GM12891 (cell line): ENCODE measurements around the gene CD302.

Experiments used
- POLR2A ChIP-seq: IDR thresholded peaks from 2 replicates; pipeline ENCODE4 v1.6.1; 2011; ENCODE audit warnings: low read depth, low read length, control low read depth
- TAF1 ChIP-seq: IDR thresholded peaks from 2 replicates; pipeline ENCODE4 v1.6.1; 2011; ENCODE audit warnings: low read depth, low read length, control low read depth

DNA sequence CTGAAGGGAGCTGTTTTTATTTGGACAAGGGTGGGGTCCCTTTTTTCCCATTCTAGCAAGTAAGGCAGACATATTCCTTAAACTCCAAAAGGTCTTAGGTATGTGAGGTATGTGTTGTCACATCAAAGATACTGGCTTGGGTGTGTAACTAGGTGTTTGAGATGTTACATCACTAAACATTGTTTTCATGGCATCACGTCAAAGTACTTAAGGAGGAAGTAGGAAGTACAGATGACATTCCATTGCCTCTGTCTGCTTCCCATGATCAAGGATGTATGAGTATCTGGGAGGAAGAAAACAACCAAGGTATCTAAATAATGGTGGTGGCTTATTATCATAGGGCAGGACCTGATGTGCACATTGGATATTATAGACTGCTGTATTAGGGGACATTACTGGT is 39.3 kb downstream of the CD302 start:
- TF ChIP-seq POLR2A, result no peak
- no peak for TF ChIP-seq TAF1
